T-helper 17 cell (primary cell): ENCODE data around the gene NPIPA1. TPM values are rescaled to one million over a fixed set of nuclear protein-coding genes. Genes with fewer than 3 reads are reported as not detected.
"Not testable (repeated sequence)": the region's sequence is repeated elsewhere in the genome, so short reads cannot be mapped to it uniquely, and the experiment has no call there.

Experiments
- ATAC-seq: fragments of 150-1000 bp; cut with Tn5 transposase; 2 replicates; pipeline ENCODE4 v1.10.0; 2021; ENCODE audit warnings: mild to moderate bottlenecking, moderate library complexity
- DNase-seq, 3 donors: peaks; one replicate each; pipeline versions ENCODE4 v3.0.0 to v3.0.0-alpha.2; 2020 to 2021
- H3K9me3 ChIP-seq: one replicate; pipeline ENCODE4 v1.7.0; 2013; ENCODE audit warnings: low read length, mild to moderate bottlenecking; ENCODE audit not compliant: control insufficient read depth, poor library complexity, severe bottlenecking
- H3K27ac Mint-ChIP-seq: one replicate; pipeline ENCODE4 v1.8.0; 2022; ENCODE audit warnings: mild to moderate bottlenecking, moderate library complexity, mixed read lengths
- H3K27me3 Mint-ChIP-seq: one replicate; pipeline ENCODE4 v1.8.0; 2022; ENCODE audit warnings: mixed read lengths
- H3K36me3 Mint-ChIP-seq: one replicate; pipeline ENCODE4 v1.8.0; 2022; ENCODE audit warnings: low read depth, mixed read lengths
- H3K4me1 Mint-ChIP-seq: one replicate; pipeline ENCODE4 v1.8.0; 2022; ENCODE audit warnings: mild to moderate bottlenecking, mixed read lengths
- H3K4me3 Mint-ChIP-seq: one replicate; pipeline ENCODE4 v1.8.0; 2022; ENCODE audit warnings: mild to moderate bottlenecking, moderate library complexity, mixed read lengths
- total RNA-seq, 4 donors: library from RNA in 2 of 4; stranded (reverse) in 2 of 4; gene quantifications; one replicate each; pipeline ENCODE4 v1.2.3 and lab custom pipeline; 2022 to 2026

Gene NPIPA1
- total RNA-seq, 2 donors from 2014 or later: 89.9 to 101 TPM

DNA sequence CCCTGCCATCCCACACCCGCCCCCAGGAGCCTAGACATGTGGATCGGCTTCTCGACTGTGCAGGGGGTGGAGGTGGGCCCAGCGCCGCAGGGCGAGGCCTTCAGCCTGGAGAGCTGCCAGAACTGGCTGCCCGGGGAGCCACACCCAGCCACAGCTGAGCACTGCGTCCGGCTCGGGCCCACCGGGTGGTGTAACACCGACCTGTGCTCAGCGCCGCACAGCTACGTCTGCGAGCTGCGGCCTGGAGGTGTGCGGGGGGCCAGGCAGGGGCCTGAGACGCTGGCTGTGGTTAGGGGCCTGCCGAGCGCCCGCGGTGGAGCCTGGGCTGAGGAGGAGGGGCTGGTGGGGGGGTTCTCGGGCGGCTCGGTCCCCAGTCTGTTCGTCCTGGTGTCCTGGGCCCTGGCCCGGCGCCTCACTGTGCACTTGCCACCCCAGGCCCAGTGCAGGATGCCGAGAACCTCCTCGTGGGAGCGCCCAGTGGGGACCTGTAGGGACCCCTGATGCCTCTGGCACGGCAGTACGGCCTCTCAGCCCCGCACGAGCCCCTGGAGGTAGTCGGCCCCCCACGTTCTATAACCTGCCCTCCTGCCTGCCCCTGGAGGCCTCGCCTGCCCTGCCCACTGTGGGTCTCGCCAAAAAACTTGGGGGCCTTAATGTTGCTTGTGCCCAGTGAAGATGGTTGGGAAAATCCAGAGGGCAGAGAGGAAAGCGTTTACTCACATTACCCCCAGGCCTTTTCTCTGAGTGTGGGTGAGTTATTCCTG is 17.2 kb upstream of the NPIPA1 start:
- not testable (repeated sequence) for H3K27me3 Mint-ChIP-seq, H3K36me3 Mint-ChIP-seq, DNase-seq

DNA sequence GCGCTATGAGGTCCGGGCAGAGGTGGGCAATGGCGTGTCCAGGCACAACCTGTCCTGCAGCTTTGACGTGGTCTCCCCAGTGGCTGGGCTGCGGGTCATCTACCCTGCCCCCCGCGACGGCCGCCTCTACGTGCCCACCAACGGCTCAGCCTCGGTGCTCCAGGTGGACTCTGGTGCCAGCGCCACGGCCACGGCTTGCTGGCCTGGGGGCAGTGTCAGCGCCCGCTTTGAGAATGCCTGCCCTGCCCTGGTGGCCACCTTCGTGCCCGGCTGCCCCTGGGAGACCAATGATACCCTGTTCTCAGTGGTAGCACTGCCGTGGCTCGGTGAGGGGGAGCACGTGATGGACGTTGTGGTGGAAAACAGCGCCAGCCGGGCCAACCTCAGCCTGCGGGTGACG is 15.0 kb upstream of the NPIPA1 start:
- not testable (repeated sequence) for DNase-seq, H3K36me3 Mint-ChIP-seq, H3K9me3 ChIP-seq, H3K27me3 Mint-ChIP-seq, H3K4me1 Mint-ChIP-seq, ATAC-seq, H3K4me3 Mint-ChIP-seq, H3K27ac Mint-ChIP-seq

More for the DNA sequence above, 17.2 kb upstream of the NPIPA1 start:
- H3K27ac Mint-ChIP-seq, ATAC-seq, H3K9me3 ChIP-seq, H3K4me3 Mint-ChIP-seq, H3K4me1 Mint-ChIP-seq: not testable (repeated sequence)

DNA sequence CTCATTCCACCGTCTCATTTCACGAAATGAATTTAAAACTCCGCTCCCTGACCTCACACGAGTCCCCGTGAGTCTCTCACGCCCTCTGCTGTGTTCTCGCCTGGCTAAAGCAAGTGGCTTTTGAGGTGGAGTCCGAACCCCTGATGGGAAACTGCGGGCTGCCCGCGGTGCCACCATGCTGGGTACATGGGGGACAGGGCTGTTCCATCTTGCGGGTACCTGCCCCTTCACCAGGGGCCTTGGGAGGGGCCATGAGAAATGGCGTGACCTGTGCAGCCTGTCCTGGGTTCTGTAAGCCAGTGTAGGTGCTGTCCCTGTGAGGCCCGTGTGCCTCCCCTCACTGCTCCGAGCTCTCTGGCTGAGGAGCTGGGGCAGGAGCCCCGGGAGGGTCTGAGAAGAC is 14.3 kb upstream of the NPIPA1 start:
- H3K27ac Mint-ChIP-seq, H3K36me3 Mint-ChIP-seq, ATAC-seq, H3K9me3 ChIP-seq, H3K27me3 Mint-ChIP-seq, DNase-seq, H3K4me1 Mint-ChIP-seq, H3K4me3 Mint-ChIP-seq: not testable (repeated sequence)

DNA sequence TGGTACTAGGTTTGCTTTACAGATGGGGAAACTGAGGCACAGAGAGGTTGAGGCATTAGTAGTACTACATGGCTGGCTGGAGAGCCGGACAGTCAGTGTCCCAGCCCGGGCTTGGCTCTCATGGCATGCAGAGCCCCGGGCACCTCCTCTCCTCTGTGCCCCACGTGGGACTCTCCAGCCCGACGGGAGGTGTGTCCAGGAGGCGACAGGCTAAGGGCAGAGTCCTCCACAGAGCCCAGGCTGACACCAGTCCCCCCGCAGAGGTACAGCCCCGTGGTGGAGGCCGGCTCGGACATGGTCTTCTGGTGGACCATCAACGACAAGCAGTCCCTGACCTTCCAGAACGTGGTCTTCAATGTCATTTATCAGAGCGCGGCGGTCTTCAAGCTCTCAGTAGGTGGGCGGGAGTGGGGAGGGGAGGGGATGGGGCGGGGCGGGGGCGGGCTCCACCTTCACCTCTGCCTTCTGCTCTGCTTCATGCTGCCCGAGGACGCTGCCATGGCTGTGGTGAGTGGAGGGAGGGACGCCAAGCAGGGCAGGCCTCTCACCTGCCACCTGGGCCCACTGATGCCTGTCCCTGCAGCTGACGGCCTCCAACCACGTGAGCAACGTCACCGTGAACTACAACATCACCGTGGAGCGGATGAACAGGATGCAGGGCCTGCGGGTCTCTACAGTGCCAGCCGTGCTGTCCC is 13.7 kb upstream of the NPIPA1 start:
- not testable (repeated sequence) for ATAC-seq, H3K27ac Mint-ChIP-seq, H3K4me3 Mint-ChIP-seq, DNase-seq, H3K27me3 Mint-ChIP-seq, H3K36me3 Mint-ChIP-seq, H3K9me3 ChIP-seq, H3K4me1 Mint-ChIP-seq

DNA sequence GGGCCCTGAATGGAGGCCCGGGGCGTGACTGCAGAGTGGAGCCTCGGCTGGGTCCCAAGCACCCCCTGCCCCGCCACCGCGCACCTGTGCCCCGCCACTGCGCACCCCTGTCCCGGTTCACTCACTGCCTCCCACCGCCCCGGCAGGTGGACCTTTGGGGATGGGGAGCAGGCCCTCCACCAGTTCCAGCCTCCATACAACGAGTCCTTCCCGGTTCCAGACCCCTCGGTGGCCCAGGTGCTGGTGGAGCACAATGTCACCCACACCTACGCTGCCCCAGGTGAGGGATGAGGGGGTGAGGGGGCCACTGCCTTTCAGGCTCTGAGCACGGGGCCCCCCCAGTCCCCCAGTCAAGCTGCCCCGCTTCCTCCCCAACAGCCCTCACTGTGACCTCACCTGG is 12.9 kb upstream of the NPIPA1 start:
- not testable (repeated sequence) for H3K27ac Mint-ChIP-seq, H3K36me3 Mint-ChIP-seq, ATAC-seq, H3K9me3 ChIP-seq, H3K27me3 Mint-ChIP-seq, H3K4me1 Mint-ChIP-seq, DNase-seq, H3K4me3 Mint-ChIP-seq

DNA sequence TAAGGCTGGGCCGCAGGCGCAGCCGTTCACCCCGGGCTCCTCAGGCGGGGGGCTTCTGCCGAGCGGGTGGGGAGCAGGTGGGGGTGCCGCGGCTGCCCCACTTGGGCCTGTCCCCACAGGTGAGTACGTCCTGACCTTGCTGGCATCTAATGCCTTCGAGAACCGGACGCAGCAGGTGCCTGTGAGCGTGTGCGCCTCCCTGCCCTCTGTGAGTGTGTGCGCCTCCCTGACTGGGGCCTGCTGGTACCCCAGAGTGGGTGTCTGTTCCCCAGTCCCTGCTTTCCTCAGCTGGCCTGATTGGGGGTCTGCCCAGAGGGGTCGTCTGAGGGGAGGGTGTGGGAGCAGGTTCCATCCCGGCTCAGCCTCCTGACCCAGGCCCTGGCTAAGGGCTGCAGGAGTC is 12.3 kb upstream of the NPIPA1 start:
- H3K4me3 Mint-ChIP-seq, ATAC-seq, H3K27ac Mint-ChIP-seq, H3K36me3 Mint-ChIP-seq, H3K9me3 ChIP-seq, H3K4me1 Mint-ChIP-seq, H3K27me3 Mint-ChIP-seq, DNase-seq: not testable (repeated sequence)

DNA sequence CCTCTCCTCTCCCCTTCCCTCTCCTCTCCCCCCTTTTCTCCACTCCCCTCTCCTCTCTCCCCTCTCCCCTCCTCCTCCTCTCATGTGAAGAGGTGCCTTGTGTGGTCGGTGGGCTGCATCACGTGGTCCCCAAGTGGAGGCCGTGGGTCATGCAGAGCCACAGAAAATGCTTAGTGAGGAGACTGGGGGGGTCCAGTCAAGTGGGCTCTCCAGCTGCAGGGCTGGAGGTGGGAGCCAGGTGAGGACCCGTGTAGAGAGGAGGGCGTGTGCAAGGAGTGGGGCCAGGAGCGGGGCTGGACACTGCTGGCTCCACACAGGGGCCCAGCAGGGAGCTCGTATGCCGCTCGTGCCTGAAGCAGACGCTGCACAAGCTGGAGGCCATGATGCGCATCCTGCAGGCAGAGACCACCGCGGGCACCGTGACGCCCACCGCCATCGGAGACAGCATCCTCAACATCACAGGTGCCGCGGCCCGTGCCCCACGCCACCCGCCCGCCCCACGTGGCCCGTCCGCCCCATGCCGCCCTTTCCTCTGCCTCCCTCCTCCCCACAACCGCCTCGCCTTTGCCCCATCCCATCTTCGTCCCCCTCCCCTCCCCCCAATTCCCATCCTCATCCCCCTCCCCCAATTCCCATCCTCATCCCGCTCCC is 9.1 kb upstream of the NPIPA1 start:
- DNase-seq: peak in 1 of 3 donors; percentile 8
- not testable (repeated sequence) for ATAC-seq, H3K4me1 Mint-ChIP-seq

DNA sequence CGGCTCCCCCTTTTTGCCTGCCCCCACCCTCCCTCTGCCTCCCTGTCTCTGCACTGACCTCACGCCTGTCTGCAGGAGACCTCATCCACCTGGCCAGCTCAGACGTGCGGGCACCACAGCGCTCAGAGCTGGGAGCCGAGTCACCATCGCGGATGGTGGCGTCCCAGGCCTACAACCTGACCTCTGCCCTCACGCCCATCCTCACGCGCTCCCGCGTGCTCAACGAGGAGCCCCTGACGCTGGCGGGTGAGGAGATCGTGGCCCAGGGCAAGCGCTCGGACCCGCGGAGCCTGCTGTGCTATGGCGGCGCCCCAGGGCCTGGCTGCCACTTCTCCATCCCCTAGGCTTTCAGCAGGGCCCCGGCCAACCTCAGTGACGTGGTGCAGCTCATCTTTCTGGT is 8.1 kb upstream of the NPIPA1 start:
- not testable (repeated sequence) for H3K36me3 Mint-ChIP-seq, H3K4me1 Mint-ChIP-seq, H3K9me3 ChIP-seq, H3K27me3 Mint-ChIP-seq, H3K27ac Mint-ChIP-seq, ATAC-seq, H3K4me3 Mint-ChIP-seq, DNase-seq

More for the DNA sequence above, 9.1 kb upstream of the NPIPA1 start:
- not testable (repeated sequence) for H3K27me3 Mint-ChIP-seq, H3K27ac Mint-ChIP-seq, H3K36me3 Mint-ChIP-seq, H3K9me3 ChIP-seq, H3K4me3 Mint-ChIP-seq

DNA sequence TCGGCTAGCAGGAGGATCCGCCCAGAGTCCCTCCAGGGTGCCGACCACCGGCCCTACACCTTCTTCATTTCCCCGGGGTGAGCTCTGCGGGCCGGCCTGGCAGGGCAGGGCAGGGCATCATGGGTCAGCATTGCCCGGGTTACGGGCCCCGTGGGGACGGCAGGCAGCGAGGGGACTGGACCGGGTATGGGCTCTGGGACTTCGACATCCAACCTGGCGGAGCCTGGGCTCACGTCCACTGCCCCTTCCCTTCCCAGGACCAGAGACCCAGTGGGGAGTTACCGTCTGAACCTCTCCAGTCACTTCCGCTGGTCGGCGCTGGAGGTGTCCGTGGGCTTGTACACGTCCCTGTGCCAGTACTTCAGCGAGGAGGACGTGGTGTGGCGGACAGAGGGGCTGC is 7.0 kb upstream of the NPIPA1 start:
- not testable (repeated sequence) for H3K4me3 Mint-ChIP-seq, H3K27me3 Mint-ChIP-seq, ATAC-seq, H3K4me1 Mint-ChIP-seq, H3K36me3 Mint-ChIP-seq, H3K27ac Mint-ChIP-seq, H3K9me3 ChIP-seq, DNase-seq

DNA sequence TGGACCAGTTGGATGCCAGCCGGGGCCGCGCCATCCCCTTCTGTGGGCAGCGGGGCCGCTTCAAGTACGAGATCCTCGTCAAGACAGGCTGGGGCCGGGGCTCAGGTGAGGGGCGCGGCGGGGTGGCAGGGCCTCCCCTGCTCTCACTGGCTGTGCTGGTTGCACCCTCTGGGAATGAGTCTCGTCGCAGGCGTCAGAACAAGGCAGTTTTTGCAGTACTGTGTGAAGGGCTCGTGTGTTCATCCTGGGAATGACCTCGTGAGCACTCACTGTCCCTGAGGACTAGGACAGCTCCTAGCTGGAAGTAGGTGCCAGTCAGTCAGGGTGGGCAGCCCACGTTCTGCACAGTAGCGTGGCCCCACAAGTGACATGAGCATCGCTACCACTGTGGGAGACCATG is 6.3 kb upstream of the NPIPA1 start:
- not testable (repeated sequence) for DNase-seq, H3K4me3 Mint-ChIP-seq, H3K27me3 Mint-ChIP-seq, H3K4me1 Mint-ChIP-seq, H3K9me3 ChIP-seq, H3K27ac Mint-ChIP-seq, H3K36me3 Mint-ChIP-seq, ATAC-seq

DNA sequence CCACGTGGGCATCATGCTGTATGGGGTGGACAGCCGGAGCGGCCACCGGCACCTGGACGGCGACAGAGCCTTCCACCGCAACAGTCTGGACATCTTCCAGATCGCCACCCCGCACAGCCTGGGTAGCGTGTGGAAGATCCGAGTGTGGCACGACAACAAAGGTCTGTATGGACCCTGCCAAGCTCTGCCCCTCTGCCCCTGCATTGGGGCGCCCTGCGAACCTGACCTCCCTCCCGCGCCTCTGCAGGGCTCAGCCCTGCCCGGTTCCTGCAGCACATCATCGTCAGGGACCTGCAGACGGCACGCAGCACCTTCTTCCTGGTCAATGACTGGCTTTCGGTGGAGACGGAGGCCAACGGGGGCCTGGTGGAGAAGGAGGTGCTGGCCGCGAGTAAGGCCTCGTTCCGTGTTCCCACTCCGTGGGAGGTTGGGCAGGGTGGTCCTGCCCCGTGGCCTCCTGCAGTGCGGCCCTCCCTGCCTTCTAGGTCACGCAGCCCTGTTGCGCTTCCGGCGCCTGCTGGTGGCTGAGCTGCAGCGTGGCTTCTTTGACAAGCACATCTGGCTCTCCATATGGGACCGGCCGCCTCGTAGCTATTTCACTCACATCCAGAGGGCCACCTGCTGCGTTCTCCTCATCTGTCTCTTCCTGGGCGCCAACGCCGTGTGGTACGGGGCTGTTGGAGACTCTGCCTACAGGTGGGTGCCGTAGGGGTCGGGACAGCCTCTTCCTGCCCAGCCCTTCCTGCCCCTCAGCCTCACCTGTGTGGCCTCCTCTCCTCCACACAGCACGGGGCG is 4.5 kb upstream of the NPIPA1 start:
- H3K9me3 ChIP-seq, H3K27me3 Mint-ChIP-seq, H3K27ac Mint-ChIP-seq, H3K4me3 Mint-ChIP-seq, H3K4me1 Mint-ChIP-seq, ATAC-seq, H3K36me3 Mint-ChIP-seq, DNase-seq: not testable (repeated sequence)

DNA sequence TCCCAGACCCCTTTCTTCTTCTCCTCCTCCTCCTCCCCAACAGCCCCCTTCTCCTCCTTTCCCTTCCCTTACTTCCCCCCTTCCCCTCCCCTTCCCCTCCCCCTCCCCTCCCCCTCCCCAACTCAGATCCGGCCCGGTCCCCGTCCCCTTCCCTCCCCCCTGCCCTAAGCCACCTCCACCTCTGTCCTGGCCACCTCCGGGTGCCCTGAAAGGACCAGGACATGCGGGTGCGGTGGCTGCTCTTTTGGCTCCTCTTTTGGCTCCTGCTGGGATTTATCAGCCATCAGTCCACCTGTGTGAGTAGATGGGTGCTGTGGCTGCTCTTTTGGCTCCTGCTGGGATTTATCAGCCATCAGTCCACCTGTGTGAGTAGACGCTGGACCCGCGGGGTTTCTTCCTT is 751 bp downstream of the NPIPA1 start:
- H3K4me1 Mint-ChIP-seq, H3K27ac Mint-ChIP-seq, H3K9me3 ChIP-seq, ATAC-seq, DNase-seq, H3K27me3 Mint-ChIP-seq, H3K36me3 Mint-ChIP-seq, H3K4me3 Mint-ChIP-seq: not testable (repeated sequence)

DNA sequence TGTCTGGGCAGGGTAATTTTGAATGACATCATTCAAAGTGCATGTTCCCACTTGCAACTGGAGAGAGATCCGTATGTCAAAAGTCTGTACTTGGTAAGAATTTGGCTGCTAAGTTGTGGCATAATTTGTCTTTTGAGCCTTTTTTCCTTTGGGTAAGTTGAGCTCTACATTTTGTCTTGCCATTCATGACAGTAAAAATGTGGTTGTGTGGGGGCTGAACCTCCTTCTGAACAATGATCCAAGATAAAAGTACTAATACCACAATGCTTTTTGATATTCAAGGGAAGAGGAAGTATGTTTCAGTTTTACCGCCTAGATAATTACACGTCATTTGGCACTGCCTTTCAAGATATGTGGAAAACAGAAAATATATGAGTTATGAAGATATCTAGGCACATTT is 5.4 kb downstream of the NPIPA1 start:
- H3K27me3 Mint-ChIP-seq, DNase-seq, H3K4me1 Mint-ChIP-seq, H3K9me3 ChIP-seq, H3K27ac Mint-ChIP-seq, H3K36me3 Mint-ChIP-seq, ATAC-seq, H3K4me3 Mint-ChIP-seq: not testable (repeated sequence)
